AML-193 (cell line): ENCODE measurements around the gene C8B.

Source experiments
- DNase-seq, 2 experiments: peaks; one replicate each; lab custom pipeline; 2025; lab: John Stamatoyannopoulos, UW

Gene C8B

GRCh38 chr1:56972976-56973375 lies 7.2 kb upstream of the C8B start:
- no peak for DNase-seq

- no peak for DNase-seq
These were observed 4.5 kb upstream of the C8B start for GRCh38 chr1:56970280-56970679.

DNA sequence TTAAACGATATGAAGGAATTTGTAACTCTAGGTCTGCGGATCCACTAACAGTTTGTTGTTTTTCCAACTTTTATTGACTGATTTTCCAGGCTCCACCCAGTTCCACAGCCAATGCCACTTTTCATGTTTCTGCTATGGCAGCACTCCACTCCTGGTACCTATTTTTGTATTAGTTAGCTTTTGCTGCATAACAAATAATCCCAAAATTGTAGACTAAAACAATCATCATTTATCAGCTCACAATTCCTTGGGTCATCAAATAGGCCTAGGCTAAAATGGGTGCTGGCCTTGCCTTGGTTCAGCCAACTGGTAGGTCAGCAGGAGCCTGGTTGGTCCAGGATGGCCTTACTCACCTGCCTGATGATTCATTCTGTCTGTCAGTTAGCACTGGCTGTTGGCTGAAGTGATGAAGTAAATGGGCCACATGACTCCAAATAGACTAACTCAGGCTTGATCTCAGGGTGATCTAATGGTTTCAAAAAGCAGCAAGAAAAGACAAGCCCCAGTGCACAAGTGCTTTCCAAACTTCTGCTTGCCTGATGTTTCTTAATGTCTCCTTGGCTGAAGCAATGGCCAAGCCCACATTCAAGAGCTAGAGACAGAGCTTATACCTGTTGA lies 3.2 kb upstream of the C8B start:
- no peak for DNase-seq

DNA sequence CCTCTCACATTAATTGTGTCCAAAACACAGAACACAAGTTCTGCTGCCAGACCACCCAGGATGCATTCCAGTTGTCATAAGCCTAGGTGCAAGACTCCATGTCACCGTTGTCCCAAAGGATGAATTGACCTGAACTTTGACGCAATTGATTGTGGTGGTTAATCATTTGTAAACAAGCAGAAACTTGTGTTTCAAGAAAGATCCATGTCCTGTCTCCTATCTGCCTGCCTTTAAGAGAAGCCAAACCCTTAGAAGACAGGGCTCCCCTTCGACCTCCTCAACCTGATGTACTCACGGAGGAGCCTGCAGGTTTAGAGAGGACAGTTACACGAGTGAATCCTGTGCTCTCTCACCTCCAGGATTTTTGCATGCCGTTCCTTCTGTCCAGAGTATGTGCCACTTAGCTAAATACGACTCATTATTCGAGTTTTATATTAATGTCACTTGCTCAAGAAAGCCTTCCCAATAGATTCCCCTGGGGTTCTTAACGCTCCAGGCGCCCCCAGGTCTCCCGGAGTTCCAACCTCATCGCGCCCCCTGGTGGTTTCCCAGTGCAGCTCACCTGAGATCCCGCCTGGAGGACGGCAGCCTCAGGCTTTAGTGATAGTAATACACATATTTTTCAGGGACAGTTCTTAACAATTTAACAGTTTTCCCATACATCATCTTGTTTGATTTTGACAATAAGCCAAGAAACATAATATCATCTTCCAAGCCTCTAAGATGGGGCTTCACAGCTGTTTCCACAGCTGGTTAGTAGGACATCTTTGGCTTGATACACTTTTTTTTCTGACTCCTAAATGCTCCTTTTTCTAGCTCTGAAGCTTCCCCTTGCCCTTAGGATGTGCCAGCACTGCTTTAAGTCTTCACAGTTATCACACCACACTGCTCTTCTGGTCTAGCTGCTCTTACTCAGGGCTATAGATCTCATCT lies 2.4 kb upstream of the C8B start:
- DNase-seq, result no peak

DNA sequence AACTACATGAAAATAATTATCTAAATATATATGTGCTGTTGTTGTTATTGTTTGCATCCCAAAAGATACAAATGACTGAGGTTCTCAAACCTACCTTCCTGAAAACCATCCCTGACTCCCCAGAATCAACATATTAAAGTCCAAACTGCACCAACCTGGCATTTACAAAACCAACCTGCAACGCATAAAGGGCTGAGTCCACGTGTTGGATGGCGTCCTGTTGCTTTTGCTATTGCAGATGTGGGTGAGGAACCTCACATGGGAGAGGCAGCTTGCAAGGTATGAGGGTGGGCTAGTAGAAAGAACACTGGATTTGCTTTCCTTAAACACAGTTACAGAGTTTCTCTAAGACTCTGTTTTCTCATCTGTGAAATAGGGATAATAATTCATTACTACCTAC lies 1.5 kb upstream of the C8B start:
- DNase-seq, result no peak

DNA sequence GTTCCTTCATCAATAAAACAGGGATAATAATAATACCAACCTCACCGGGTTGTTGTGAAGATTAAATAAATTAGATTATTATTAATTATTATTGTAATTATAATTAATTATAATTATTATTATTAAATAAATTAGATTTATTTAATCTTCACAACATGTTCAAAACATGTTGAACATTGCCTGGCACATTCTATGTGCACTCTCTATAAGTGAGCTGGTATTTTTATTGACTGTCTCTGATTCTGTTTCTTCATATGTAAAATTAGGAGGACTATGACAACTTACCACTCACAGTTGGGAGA lies 834 bp upstream of the C8B start:
- no peak for DNase-seq

GRCh38 chr1:56965191-56965590 lies 624 bp downstream of the C8B start:
- no peak for DNase-seq

GRCh38 chr1:56964349-56965017 lies 1.3 kb downstream of the C8B start:
- no peak for DNase-seq

- no peak for DNase-seq
These were observed 2.1 kb downstream of the C8B start for GRCh38 chr1:56963667-56964066.

GRCh38 chr1:56961426-56961825 lies 4.4 kb downstream of the C8B start:
- no peak for DNase-seq

DNA sequence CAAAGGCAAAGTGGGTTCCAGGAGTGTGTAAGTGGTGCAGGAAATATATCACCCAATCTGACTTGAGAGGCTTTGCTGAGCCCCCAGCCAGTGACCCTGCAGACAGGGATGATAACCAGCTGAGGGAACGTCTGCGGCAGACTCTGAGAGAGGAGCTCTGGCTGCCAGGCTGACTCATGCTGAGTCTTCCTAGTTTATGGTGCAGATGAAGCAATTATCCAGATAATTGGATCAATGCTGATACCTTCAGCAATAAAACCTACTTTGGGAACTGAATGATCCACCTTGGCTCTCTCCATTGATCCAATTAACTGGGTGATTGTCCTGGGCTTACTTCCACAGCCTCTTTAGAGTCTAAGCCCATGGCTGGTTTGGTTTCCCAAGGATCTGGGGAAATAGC lies 7.3 kb downstream of the C8B start:
- no peak for DNase-seq

GRCh38 chr1:56957931-56958330 lies 7.9 kb downstream of the C8B start:
- no peak for DNase-seq

DNA sequence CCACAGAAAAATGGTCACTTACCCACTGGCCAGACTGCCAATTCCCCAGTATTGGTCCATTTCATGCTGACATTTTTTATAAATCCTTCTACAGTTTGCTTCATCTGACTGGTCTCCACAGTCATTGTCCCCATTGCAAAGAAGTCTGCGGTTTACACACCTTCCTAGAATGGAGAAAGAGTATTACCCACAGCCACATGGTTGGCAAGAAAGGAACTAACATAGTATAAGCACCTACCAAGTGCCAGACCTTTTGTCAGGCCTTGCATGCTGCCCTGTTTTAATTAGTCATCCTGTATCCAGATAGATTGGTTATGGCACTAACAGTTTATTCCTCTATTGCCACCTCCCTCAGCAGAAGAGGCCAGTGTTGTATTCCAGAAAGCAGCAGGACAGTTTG lies 11.2 kb downstream of the C8B start:
- DNase-seq, result no peak

DNA sequence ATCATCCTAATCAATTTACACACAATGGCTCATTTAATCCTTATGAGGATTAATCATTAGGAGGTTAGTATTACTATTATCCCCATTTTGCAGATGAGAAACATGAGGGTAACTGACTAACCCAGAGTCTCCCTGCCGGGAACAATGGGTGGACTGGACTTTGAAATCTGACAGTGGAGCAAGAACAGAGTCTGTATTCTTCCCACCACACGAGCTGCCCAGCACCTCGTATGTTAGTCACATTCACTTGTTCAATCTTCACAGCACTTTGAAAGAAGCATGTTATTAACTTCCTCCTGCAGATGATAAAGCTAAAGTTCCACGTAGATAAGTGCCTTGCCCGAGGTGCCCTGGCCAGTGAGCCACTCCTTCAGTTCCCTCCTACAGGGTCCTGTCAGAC lies 12.4 kb downstream of the C8B start:
- no peak for DNase-seq

DNA sequence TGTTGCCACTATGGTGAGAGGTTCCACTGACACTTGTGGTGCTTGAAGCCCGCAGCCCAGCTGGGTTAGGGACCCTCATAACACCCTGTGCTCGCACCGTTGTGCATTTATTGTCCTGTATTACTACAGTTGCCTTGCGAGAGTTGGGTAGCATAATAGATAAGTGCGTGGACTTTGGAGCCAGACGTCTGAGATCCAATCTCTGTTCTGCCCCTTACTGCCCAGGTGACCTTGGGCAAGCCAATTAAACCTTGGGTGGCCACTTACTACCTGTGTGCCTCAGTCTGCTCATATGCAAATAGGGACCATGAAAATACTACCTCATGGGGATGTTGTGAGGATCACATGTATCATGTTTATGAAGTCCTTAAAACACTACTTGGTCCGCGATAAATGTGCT lies 13.3 kb downstream of the C8B start:
- no peak for DNase-seq

- peak; percentile 12 to 37 for DNase-seq
These were observed 17.3 kb downstream of the C8B start for GRCh38 chr1:56948403-56949023.

DNA sequence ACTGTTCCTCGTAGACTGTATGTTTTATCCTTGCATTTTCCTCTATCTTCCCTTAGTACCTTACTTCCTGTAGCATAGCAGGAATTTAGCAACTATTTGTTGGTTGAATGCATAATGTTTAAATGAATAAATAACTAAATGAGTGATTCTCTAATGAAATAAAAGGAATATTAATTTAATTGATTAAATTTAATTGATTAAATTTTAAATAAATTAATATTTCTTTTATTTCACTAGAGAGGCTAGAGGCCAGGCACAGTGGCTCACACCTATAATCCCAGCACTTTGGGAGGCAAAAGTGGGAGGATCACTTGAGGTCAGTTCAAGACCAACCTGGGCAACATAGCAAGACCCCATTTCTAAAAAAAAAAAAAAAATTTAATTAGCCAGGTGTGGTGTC lies 25.8 kb downstream of the C8B start:
- DNase-seq, result no peak

GRCh38 chr1:56939209-56939608 lies 26.6 kb downstream of the C8B start:
- no peak for DNase-seq

DNA sequence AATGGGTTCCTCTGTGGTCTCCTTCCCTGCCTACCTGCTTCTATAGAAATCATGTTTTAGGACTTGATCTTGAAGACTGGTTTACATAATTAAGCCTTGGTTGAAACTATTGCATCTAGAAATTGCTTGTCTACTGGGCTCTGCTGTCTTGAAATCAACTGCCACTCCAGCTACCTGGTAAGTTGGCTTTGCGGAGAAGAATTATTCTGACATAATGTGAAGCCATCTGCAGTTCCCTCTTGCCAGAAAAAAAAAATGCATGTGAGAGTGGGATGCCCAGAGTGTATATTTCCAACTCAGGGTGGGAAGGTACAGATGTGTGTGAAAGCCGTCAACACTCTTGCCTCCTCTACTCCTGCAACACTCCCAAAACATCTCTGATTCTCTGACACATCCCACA lies 27.2 kb downstream of the C8B start:
- no peak for DNase-seq

GRCh38 chr1:56934430-56935060 lies 31.3 kb downstream of the C8B start:
- DNase-seq, result no peak

DNA sequence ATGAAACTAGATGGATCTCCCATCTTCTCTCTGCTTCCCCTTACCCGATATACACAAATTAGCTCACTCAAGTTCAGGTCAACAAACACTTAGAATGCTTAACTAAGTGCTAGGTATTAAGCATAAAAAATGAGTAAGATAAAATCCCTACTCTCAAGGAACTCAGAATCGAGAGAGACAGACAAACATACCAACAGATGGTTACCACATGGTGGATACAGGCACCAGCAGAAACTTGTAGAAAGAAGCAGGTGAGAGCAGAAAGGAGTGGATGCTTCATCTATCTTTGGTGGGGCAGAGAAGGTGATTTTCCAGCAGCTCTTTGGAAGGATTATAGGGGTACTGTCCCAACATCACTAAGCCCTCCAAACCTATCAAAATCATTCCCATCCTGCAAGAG lies 32.2 kb downstream of the C8B start:
- DNase-seq, result no peak

DNA sequence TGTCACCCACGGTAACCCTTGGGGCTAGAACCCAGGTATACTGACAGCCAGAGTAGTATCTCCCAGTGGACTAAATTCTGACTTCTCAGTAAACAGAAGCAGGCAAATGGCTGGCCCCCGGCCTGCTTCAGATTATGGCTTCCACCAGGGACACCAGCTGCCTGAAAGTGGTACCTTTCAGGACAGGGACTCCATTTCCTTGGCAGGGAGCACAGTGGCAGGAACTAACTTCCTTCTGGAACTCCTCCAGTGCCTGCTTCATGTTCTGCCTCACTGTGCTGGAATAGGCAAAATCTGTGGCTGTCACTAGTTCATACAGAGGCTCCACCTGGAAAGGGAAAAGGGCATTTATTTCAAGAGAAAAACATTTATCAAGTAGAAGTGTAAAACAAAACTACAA lies 32.7 kb downstream of the C8B start:
- DNase-seq, result no peak
